IMR-90 (cell line): Measurements from ENCODE around the gene CRACDL. TPM values are rescaled to one million over a fixed set of nuclear protein-coding genes. Genes with fewer than 3 reads are reported as not detected.

ENCODE experiments used
- ATAC-seq: fragments of 200-7000 bp; cut with Tn5 transposase; 2 replicates; pipeline ENCODE4 v1.9.1; 2020; ENCODE audit warnings: low read depth, mild to moderate bottlenecking, moderate library complexity
- BruUV-seq: library from RNA; stranded (reverse); fragments of 400-500 nt; replicated peaks from 2 replicates; lab custom pipeline; 2021; lab: Mats Ljungman, UMichigan
- CTCF ChIA-PET: fragments of 300-600 bp; formaldehyde crosslinking; extraction: SDS; loops from one replicate; lab custom pipeline; 2021; ENCODE audit warnings: antibody characterized with exemption; lab: Yijun Ruan, JAX
- POLR2A ChIA-PET: fragments of 300-600 bp; sonication (Branson Sonifier 250); formaldehyde crosslinking; loops from one replicate; lab custom pipeline; 2022; ENCODE audit warnings: antibody characterized with exemption; ENCODE audit not compliant: unreplicated experiment; lab: Charles Lee
- DNase-seq: peaks from one replicate; pipeline ENCODE4 v3.0.0; 2013
- H2AFZ ChIP-seq: replicated peaks from 2 replicates; pipeline ENCODE3; 2013; ENCODE audit warnings: low read length, mild to moderate bottlenecking; ENCODE audit not compliant: poor library complexity
- H2AK5ac ChIP-seq: 2 replicates; pipeline ENCODE4 v1.6.1; 2013; ENCODE audit warnings: low read depth, low read length, inconsistent platforms
- H2AK9ac ChIP-seq: replicated peaks from 2 replicates; pipeline ENCODE3; 2013; ENCODE audit warnings: mild to moderate bottlenecking, low read depth, low read length, moderate library complexity; ENCODE audit not compliant: poor library complexity
- H2BK120ac ChIP-seq: 2 replicates; pipeline ENCODE4 v1.6.1; 2013; ENCODE audit warnings: low read depth, low read length, inconsistent platforms
- H2BK15ac ChIP-seq: 3 replicates; pipeline ENCODE4 v1.6.1; 2013; ENCODE audit warnings: low read depth, low read length, inconsistent platforms
- H2BK20ac ChIP-seq: 2 replicates; pipeline ENCODE4 v1.6.1; 2013; ENCODE audit warnings: low read depth, mild to moderate bottlenecking, inconsistent platforms, low read length, moderate library complexity
- H2BK5ac ChIP-seq: 2 replicates; pipeline ENCODE4 v1.6.1; 2013; ENCODE audit warnings: mild to moderate bottlenecking, low read depth, low read length, inconsistent platforms; ENCODE audit not compliant: poor library complexity, severe bottlenecking
- H3K14ac ChIP-seq: replicated peaks from 2 replicates; pipeline ENCODE4 v1.6.1; 2013; ENCODE audit warnings: low read depth, low read length, inconsistent platforms
- H3K18ac ChIP-seq: 2 replicates; pipeline ENCODE4 v1.6.1; 2013; ENCODE audit warnings: low read depth, low read length, control low read depth
- H3K23ac ChIP-seq: 2 replicates; pipeline ENCODE4 v1.6.1; 2013; ENCODE audit warnings: low read depth, low read length, inconsistent platforms
- H3K27ac ChIP-seq: 2 replicates; pipeline ENCODE4 v1.5.1; 2013; ENCODE audit warnings: mild to moderate bottlenecking, control low read depth, low read length; ENCODE audit not compliant: insufficient read depth
- H3K27me3 ChIP-seq: 2 replicates; pipeline ENCODE4 v1.6.1; 2013; ENCODE audit warnings: low read length; ENCODE audit not compliant: control insufficient read depth, insufficient read depth
- H3K36me3 ChIP-seq: 2 replicates; pipeline ENCODE4 v1.6.1; 2013; ENCODE audit warnings: low read length, mixed read lengths; ENCODE audit not compliant: control insufficient read depth, insufficient read depth
- H3K4ac ChIP-seq: 2 replicates; pipeline ENCODE4 v1.6.1; 2013; ENCODE audit warnings: low read depth, low read length, inconsistent platforms
- H3K4me1 ChIP-seq: 2 replicates; pipeline ENCODE4 v1.6.1; 2013; ENCODE audit warnings: low read length, mixed read lengths; ENCODE audit not compliant: control insufficient read depth, insufficient read depth
- H3K4me2 ChIP-seq: 2 replicates; pipeline ENCODE4 v1.6.1; 2013; ENCODE audit warnings: low read depth, mild to moderate bottlenecking, control low read depth, low read length, moderate library complexity
- H3K4me3 ChIP-seq: 2 replicates; pipeline ENCODE4 v1.5.1; 2013; ENCODE audit warnings: low read depth, mild to moderate bottlenecking, control low read depth, low read length, moderate library complexity; ENCODE audit not compliant: insufficient read depth
- H3K56ac ChIP-seq: 2 replicates; pipeline ENCODE4 v1.6.1; 2013; ENCODE audit warnings: low read length, inconsistent platforms; ENCODE audit not compliant: insufficient read depth; ENCODE audit errors: extremely low read depth
- H3K79me1 ChIP-seq, 2 experiments: 2 replicates each; pipeline ENCODE4 v1.6.1; 2013; ENCODE audit warnings: low read length in 2 of 2, inconsistent platforms in 1 of 2, low read depth in 1 of 2
- H3K9ac ChIP-seq: 2 replicates; pipeline ENCODE4 v1.6.1; 2013; ENCODE audit warnings: low read depth, low read length, control low read depth
- H3K9me1 ChIP-seq: 2 replicates; pipeline ENCODE4 v1.6.1; 2013; ENCODE audit warnings: low read length, inconsistent platforms; ENCODE audit not compliant: insufficient read depth
- H3K9me3 ChIP-seq: 2 replicates; pipeline ENCODE4 v1.6.1; 2013; ENCODE audit warnings: low read length; ENCODE audit not compliant: control insufficient read depth, insufficient read depth
- H4K20me1 ChIP-seq: 2 replicates; pipeline ENCODE4 v1.6.1; 2013; ENCODE audit warnings: low read length, inconsistent platforms; ENCODE audit not compliant: insufficient read depth
- H4K5ac ChIP-seq: 2 replicates; pipeline ENCODE4 v1.6.1; 2013; ENCODE audit warnings: mild to moderate bottlenecking, low read depth, low read length, control low read depth
- H4K8ac ChIP-seq, 2 experiments: 2 replicates each; pipeline ENCODE4 v1.6.1; 2013; ENCODE audit warnings: low read depth in 2 of 2, low read length in 2 of 2, control low read depth in 1 of 2, inconsistent platforms in 1 of 2
- H4K91ac ChIP-seq: 2 replicates; pipeline ENCODE4 v1.6.1; 2013; ENCODE audit warnings: low read depth, low read length, inconsistent platforms; ENCODE audit not compliant: insufficient read depth
- BHLHE40 ChIP-seq: fragments of 150-350 bp; IDR thresholded peaks from 2 replicates; pipeline ENCODE4 v1.6.1; 2016; ENCODE audit warnings: mild to moderate bottlenecking, low read depth, low read length
- CEBPB ChIP-seq: IDR thresholded peaks from 2 replicates; pipeline ENCODE4 v1.6.1; 2012; ENCODE audit warnings: low read depth, low read length, improper control_type of control experiment
- CHD1 ChIP-seq: IDR thresholded peaks from 2 replicates; pipeline ENCODE4 v1.6.1; 2012; ENCODE audit warnings: low read depth, low read length, improper control_type of control experiment
- CTCF ChIP-seq: conservative IDR thresholded peaks from 2 replicates; pipeline ENCODE4 v1.5.1; 2012; ENCODE audit warnings: mild to moderate bottlenecking, low read depth, low read length, improper control_type of control experiment
- ELK1 ChIP-seq: fragments of 150-350 bp; IDR thresholded peaks from 2 replicates; pipeline ENCODE4 v1.6.1; 2016; ENCODE audit warnings: low read depth, mild to moderate bottlenecking, low read length, moderate library complexity, borderline replicate concordance
- FOS ChIP-seq: fragments of 150-350 bp; IDR thresholded peaks from 2 replicates; pipeline ENCODE4 v1.6.1; 2016; ENCODE audit warnings: low read depth, low read length
- MAFK ChIP-seq: IDR thresholded peaks from 2 replicates; pipeline ENCODE4 v1.6.1; 2012; ENCODE audit warnings: low read depth, low read length, improper control_type of control experiment
- MAZ ChIP-seq: IDR thresholded peaks from 2 replicates; pipeline ENCODE4 v1.6.1; 2012; ENCODE audit warnings: low read depth, mild to moderate bottlenecking, low read length, improper control_type of control experiment, moderate library complexity, borderline replicate concordance
- MXI1 ChIP-seq: IDR thresholded peaks from 2 replicates; pipeline ENCODE4 v1.6.1; 2012; ENCODE audit warnings: low read depth, mild to moderate bottlenecking, low read length, moderate library complexity, borderline replicate concordance
- NFE2L2 ChIP-seq: fragments of 150-350 bp; IDR thresholded peaks from 2 replicates; pipeline ENCODE4 v1.6.1; 2016; ENCODE audit warnings: low read depth, mild to moderate bottlenecking, low read length
- POLR2A ChIP-seq: IDR thresholded peaks from 2 replicates; pipeline ENCODE4 v1.6.1; 2012; ENCODE audit warnings: mild to moderate bottlenecking, low read depth, low read length
- RAD21 ChIP-seq: IDR thresholded peaks from 2 replicates; pipeline ENCODE4 v1.6.1; 2012; ENCODE audit warnings: low read length, improper control_type of control experiment
- RCOR1 ChIP-seq: IDR thresholded peaks from 2 replicates; pipeline ENCODE4 v1.6.1; 2012; ENCODE audit warnings: mild to moderate bottlenecking, low read length, improper control_type of control experiment; ENCODE audit not compliant: insufficient replicate concordance
- RFX5 ChIP-seq: IDR thresholded peaks from 2 replicates; pipeline ENCODE4 v1.8.0; 2012; ENCODE audit warnings: low read depth, mild to moderate bottlenecking, low read length, moderate library complexity
- SMC3 ChIP-seq: fragments of 150-350 bp; IDR thresholded peaks from 2 replicates; pipeline ENCODE4 v1.6.1; 2016; ENCODE audit warnings: low read depth, mild to moderate bottlenecking, antibody characterized with exemption, low read length, moderate library complexity
- USF2 ChIP-seq: fragments of 150-350 bp; IDR thresholded peaks from 2 replicates; pipeline ENCODE4 v1.6.1; 2017; ENCODE audit warnings: mild to moderate bottlenecking, antibody characterized with exemption, low read length, low read depth
- WGBS, 2 experiments: methylation state at CpG; one replicate each; pipeline versions ENCODE4 v1.1.5 to v1.1.7; 2013; ENCODE audit warnings: missing lambda C conversion rate in 2 of 2; ENCODE audit not compliant: insufficient read length in 1 of 2; ENCODE audit errors: extremely low coverage in 2 of 2; 5-methylcytosine and 5-hydroxymethylcytosine counted together
- dilution Hi-C: fragments of 300-500 bp; cut with HindIII; formaldehyde crosslinking; loops from one replicate; pipeline ENCODE4 v1.14.3; 2018; ENCODE audit warnings: low sequenced_read_pairs; ENCODE audit not compliant: unreplicated experiment
- in situ Hi-C: fragments of 300-500 bp; cut with MboI; formaldehyde crosslinking; loops from 3 replicates; pipeline ENCODE4 v1.14.3; 2019; ENCODE audit warnings: low sequenced_read_pairs, inconsistent platforms, mixed read lengths
- intact Hi-C: fragments of 100-400 bp; cut with micrococcal nuclease; formaldehyde crosslinking; loops from 2 replicates; pipeline ENCODE4 v1.10.0; 2022
- polyA plus RNA-seq, 3 experiments: library from polyadenylated mRNA; depleted of rRNA; stranded (reverse); fragments of >200 nt; gene quantifications; 2 replicates each; pipeline ENCODE4 v1.2.3, GENCODE V29; 2012; ENCODE audit warnings: low replicate concordance in 1 of 3
- total RNA-seq: library from RNA; depleted of rRNA; stranded (reverse); fragments of >200 nt; gene quantifications from 2 replicates; pipeline ENCODE4 v1.2.3, GENCODE V29; 2012

The CRACDL gene
- total and polyA plus RNA-seq, 2 of the 4 experiments (the other 2 are of a cell fraction): not detected

GRCh38 chr2:98825858-98826257 lies 110.2 kb downstream of the CRACDL start:
- POLR2A ChIA-PET: no interaction called here
- H3K56ac ChIP-seq: no peak overlapping the region
- intact Hi-C loops (no loop called here), in situ Hi-C loops (loop anchor here (25.0 kb wide), 1 partner anchor 414 kb away; no protein-coding TSS in a partner anchor), dilution Hi-C loops (no loop called here)
- H2AK5ac ChIP-seq: no peak overlapping the region
- no peak overlapping the region for H3K9ac ChIP-seq
- no peak overlapping the region for H2AK9ac ChIP-seq
- H3K18ac ChIP-seq: no peak overlapping the region
- CTCF ChIA-PET: no interaction called here
- no peaks in the 10 kb centered on the region for H3K9me1 ChIP-seq
- no peak overlapping the region for H2BK5ac ChIP-seq
- no peak overlapping the region for H4K8ac ChIP-seq
- peaks cover 37% of the 10 kb centered on the region for H3K27me3 ChIP-seq
- no peak overlapping the region for H2BK20ac ChIP-seq
- H3K4ac ChIP-seq: no peak overlapping the region
- WGBS, 2 experiments: 43% methylated on average over 1 of the region's 6 CpGs; no CpG with 5 or more reads in 1 of the 2 experiments
- no peak overlapping the region for H3K4me2 ChIP-seq
- H3K9me3 ChIP-seq: no peaks in the 10 kb centered on the region; the same call in 1 of the 2 replicates
- no peak overlapping the region for H2AFZ ChIP-seq
- no peak overlapping the region for H4K91ac ChIP-seq
- DNase-seq (no peak), ATAC-seq (no peak)
- H4K20me1 ChIP-seq: no peaks in the 10 kb centered on the region
- no peak overlapping the region for H3K14ac ChIP-seq
- H2BK120ac ChIP-seq: no peak overlapping the region
- H3K27ac ChIP-seq: no peak overlapping the region
- H4K5ac ChIP-seq: no peak overlapping the region
- no peak overlapping the region for H3K4me3 ChIP-seq
- H3K23ac ChIP-seq: no peak overlapping the region
- H3K36me3 ChIP-seq: no peaks in the 10 kb centered on the region
- BruUV-seq: no TSS peak
- TF ChIP-seq BHLHE40 (no peak), CEBPB (no peak), NFE2L2 (no peak), ELK1 (no peak), SMC3 (no peak), POLR2A (no peak), MXI1 (no peak), CTCF (no peak), CHD1 (no peak), RAD21 (no peak), RFX5 (no peak), RCOR1 (no peak), USF2 (no peak), MAFK (no peak), FOS (no peak), MAZ (no peak)
- H2BK15ac ChIP-seq: no peak overlapping the region
- no peaks in the 10 kb centered on the region for H3K4me1 ChIP-seq
- no peaks in the 10 kb centered on the region for H3K79me1 ChIP-seq
